IMR-90 (cell line): ENCODE results near the gene UBE3B. TPM values are rescaled to one million over a fixed set of nuclear protein-coding genes. Genes with fewer than 3 reads are reported as not detected.

ENCODE experiments used
- ATAC-seq: fragments of 200-7000 bp; cut with Tn5 transposase; 2 replicates; pipeline ENCODE4 v1.9.1; 2020; ENCODE audit warnings: low read depth, mild to moderate bottlenecking, moderate library complexity
- BruUV-seq: library from RNA; stranded (reverse); fragments of 400-500 nt; replicated peaks from 2 replicates; lab custom pipeline; 2021; lab: Mats Ljungman, UMichigan
- CTCF ChIA-PET: fragments of 300-600 bp; formaldehyde crosslinking; extraction: SDS; loops from one replicate; lab custom pipeline; 2021; ENCODE audit warnings: antibody characterized with exemption; lab: Yijun Ruan, JAX
- POLR2A ChIA-PET: fragments of 300-600 bp; sonication (Branson Sonifier 250); formaldehyde crosslinking; loops from one replicate; lab custom pipeline; 2022; ENCODE audit warnings: antibody characterized with exemption; ENCODE audit not compliant: unreplicated experiment; lab: Charles Lee
- DNase-seq: peaks from one replicate; pipeline ENCODE4 v3.0.0; 2013
- H2AFZ ChIP-seq: replicated peaks from 2 replicates; pipeline ENCODE3; 2013; ENCODE audit warnings: low read length, mild to moderate bottlenecking; ENCODE audit not compliant: poor library complexity
- H2AK5ac ChIP-seq: 2 replicates; pipeline ENCODE4 v1.6.1; 2013; ENCODE audit warnings: low read depth, low read length, inconsistent platforms
- H2AK9ac ChIP-seq: replicated peaks from 2 replicates; pipeline ENCODE3; 2013; ENCODE audit warnings: mild to moderate bottlenecking, low read depth, low read length, moderate library complexity; ENCODE audit not compliant: poor library complexity
- H2BK120ac ChIP-seq: 2 replicates; pipeline ENCODE4 v1.6.1; 2013; ENCODE audit warnings: low read depth, low read length, inconsistent platforms
- H2BK15ac ChIP-seq: 3 replicates; pipeline ENCODE4 v1.6.1; 2013; ENCODE audit warnings: low read depth, low read length, inconsistent platforms
- H2BK20ac ChIP-seq: 2 replicates; pipeline ENCODE4 v1.6.1; 2013; ENCODE audit warnings: low read depth, mild to moderate bottlenecking, inconsistent platforms, low read length, moderate library complexity
- H2BK5ac ChIP-seq: 2 replicates; pipeline ENCODE4 v1.6.1; 2013; ENCODE audit warnings: mild to moderate bottlenecking, low read depth, low read length, inconsistent platforms; ENCODE audit not compliant: poor library complexity, severe bottlenecking
- H3K14ac ChIP-seq: replicated peaks from 2 replicates; pipeline ENCODE4 v1.6.1; 2013; ENCODE audit warnings: low read depth, low read length, inconsistent platforms
- H3K18ac ChIP-seq: 2 replicates; pipeline ENCODE4 v1.6.1; 2013; ENCODE audit warnings: low read depth, low read length, control low read depth
- H3K23ac ChIP-seq: 2 replicates; pipeline ENCODE4 v1.6.1; 2013; ENCODE audit warnings: low read depth, low read length, inconsistent platforms
- H3K27ac ChIP-seq: 2 replicates; pipeline ENCODE4 v1.5.1; 2013; ENCODE audit warnings: mild to moderate bottlenecking, control low read depth, low read length; ENCODE audit not compliant: insufficient read depth
- H3K27me3 ChIP-seq: 2 replicates; pipeline ENCODE4 v1.6.1; 2013; ENCODE audit warnings: low read length; ENCODE audit not compliant: control insufficient read depth, insufficient read depth
- H3K36me3 ChIP-seq: 2 replicates; pipeline ENCODE4 v1.6.1; 2013; ENCODE audit warnings: low read length, mixed read lengths; ENCODE audit not compliant: control insufficient read depth, insufficient read depth
- H3K4ac ChIP-seq: 2 replicates; pipeline ENCODE4 v1.6.1; 2013; ENCODE audit warnings: low read depth, low read length, inconsistent platforms
- H3K4me1 ChIP-seq: 2 replicates; pipeline ENCODE4 v1.6.1; 2013; ENCODE audit warnings: low read length, mixed read lengths; ENCODE audit not compliant: control insufficient read depth, insufficient read depth
- H3K4me2 ChIP-seq: 2 replicates; pipeline ENCODE4 v1.6.1; 2013; ENCODE audit warnings: low read depth, mild to moderate bottlenecking, control low read depth, low read length, moderate library complexity
- H3K4me3 ChIP-seq: 2 replicates; pipeline ENCODE4 v1.5.1; 2013; ENCODE audit warnings: low read depth, mild to moderate bottlenecking, control low read depth, low read length, moderate library complexity; ENCODE audit not compliant: insufficient read depth
- H3K56ac ChIP-seq: 2 replicates; pipeline ENCODE4 v1.6.1; 2013; ENCODE audit warnings: low read length, inconsistent platforms; ENCODE audit not compliant: insufficient read depth; ENCODE audit errors: extremely low read depth
- H3K79me1 ChIP-seq, 2 experiments: 2 replicates each; pipeline ENCODE4 v1.6.1; 2013; ENCODE audit warnings: low read length in 2 of 2, inconsistent platforms in 1 of 2, low read depth in 1 of 2
- H3K9ac ChIP-seq: 2 replicates; pipeline ENCODE4 v1.6.1; 2013; ENCODE audit warnings: low read depth, low read length, control low read depth
- H3K9me1 ChIP-seq: 2 replicates; pipeline ENCODE4 v1.6.1; 2013; ENCODE audit warnings: low read length, inconsistent platforms; ENCODE audit not compliant: insufficient read depth
- H3K9me3 ChIP-seq: 2 replicates; pipeline ENCODE4 v1.6.1; 2013; ENCODE audit warnings: low read length; ENCODE audit not compliant: control insufficient read depth, insufficient read depth
- H4K20me1 ChIP-seq: 2 replicates; pipeline ENCODE4 v1.6.1; 2013; ENCODE audit warnings: low read length, inconsistent platforms; ENCODE audit not compliant: insufficient read depth
- H4K5ac ChIP-seq: 2 replicates; pipeline ENCODE4 v1.6.1; 2013; ENCODE audit warnings: mild to moderate bottlenecking, low read depth, low read length, control low read depth
- H4K8ac ChIP-seq, 2 experiments: 2 replicates each; pipeline ENCODE4 v1.6.1; 2013; ENCODE audit warnings: low read depth in 2 of 2, low read length in 2 of 2, control low read depth in 1 of 2, inconsistent platforms in 1 of 2
- H4K91ac ChIP-seq: 2 replicates; pipeline ENCODE4 v1.6.1; 2013; ENCODE audit warnings: low read depth, low read length, inconsistent platforms; ENCODE audit not compliant: insufficient read depth
- BHLHE40 ChIP-seq: fragments of 150-350 bp; IDR thresholded peaks from 2 replicates; pipeline ENCODE4 v1.6.1; 2016; ENCODE audit warnings: mild to moderate bottlenecking, low read depth, low read length
- CEBPB ChIP-seq: IDR thresholded peaks from 2 replicates; pipeline ENCODE4 v1.6.1; 2012; ENCODE audit warnings: low read depth, low read length, improper control_type of control experiment
- CHD1 ChIP-seq: IDR thresholded peaks from 2 replicates; pipeline ENCODE4 v1.6.1; 2012; ENCODE audit warnings: low read depth, low read length, improper control_type of control experiment
- CTCF ChIP-seq: conservative IDR thresholded peaks from 2 replicates; pipeline ENCODE4 v1.5.1; 2012; ENCODE audit warnings: mild to moderate bottlenecking, low read depth, low read length, improper control_type of control experiment
- ELK1 ChIP-seq: fragments of 150-350 bp; IDR thresholded peaks from 2 replicates; pipeline ENCODE4 v1.6.1; 2016; ENCODE audit warnings: low read depth, mild to moderate bottlenecking, low read length, moderate library complexity, borderline replicate concordance
- FOS ChIP-seq: fragments of 150-350 bp; IDR thresholded peaks from 2 replicates; pipeline ENCODE4 v1.6.1; 2016; ENCODE audit warnings: low read depth, low read length
- MAFK ChIP-seq: IDR thresholded peaks from 2 replicates; pipeline ENCODE4 v1.6.1; 2012; ENCODE audit warnings: low read depth, low read length, improper control_type of control experiment
- MAZ ChIP-seq: IDR thresholded peaks from 2 replicates; pipeline ENCODE4 v1.6.1; 2012; ENCODE audit warnings: low read depth, mild to moderate bottlenecking, low read length, improper control_type of control experiment, moderate library complexity, borderline replicate concordance
- MXI1 ChIP-seq: IDR thresholded peaks from 2 replicates; pipeline ENCODE4 v1.6.1; 2012; ENCODE audit warnings: low read depth, mild to moderate bottlenecking, low read length, moderate library complexity, borderline replicate concordance
- NFE2L2 ChIP-seq: fragments of 150-350 bp; IDR thresholded peaks from 2 replicates; pipeline ENCODE4 v1.6.1; 2016; ENCODE audit warnings: low read depth, mild to moderate bottlenecking, low read length
- POLR2A ChIP-seq: IDR thresholded peaks from 2 replicates; pipeline ENCODE4 v1.6.1; 2012; ENCODE audit warnings: mild to moderate bottlenecking, low read depth, low read length
- RAD21 ChIP-seq: IDR thresholded peaks from 2 replicates; pipeline ENCODE4 v1.6.1; 2012; ENCODE audit warnings: low read length, improper control_type of control experiment
- RCOR1 ChIP-seq: IDR thresholded peaks from 2 replicates; pipeline ENCODE4 v1.6.1; 2012; ENCODE audit warnings: mild to moderate bottlenecking, low read length, improper control_type of control experiment; ENCODE audit not compliant: insufficient replicate concordance
- RFX5 ChIP-seq: IDR thresholded peaks from 2 replicates; pipeline ENCODE4 v1.8.0; 2012; ENCODE audit warnings: low read depth, mild to moderate bottlenecking, low read length, moderate library complexity
- SMC3 ChIP-seq: fragments of 150-350 bp; IDR thresholded peaks from 2 replicates; pipeline ENCODE4 v1.6.1; 2016; ENCODE audit warnings: low read depth, mild to moderate bottlenecking, antibody characterized with exemption, low read length, moderate library complexity
- USF2 ChIP-seq: fragments of 150-350 bp; IDR thresholded peaks from 2 replicates; pipeline ENCODE4 v1.6.1; 2017; ENCODE audit warnings: mild to moderate bottlenecking, antibody characterized with exemption, low read length, low read depth
- WGBS, 2 experiments: methylation state at CpG; one replicate each; pipeline versions ENCODE4 v1.1.5 to v1.1.7; 2013; ENCODE audit warnings: missing lambda C conversion rate in 2 of 2; ENCODE audit not compliant: insufficient read length in 1 of 2; ENCODE audit errors: extremely low coverage in 2 of 2; 5-methylcytosine and 5-hydroxymethylcytosine counted together
- dilution Hi-C: fragments of 300-500 bp; cut with HindIII; formaldehyde crosslinking; loops from one replicate; pipeline ENCODE4 v1.14.3; 2018; ENCODE audit warnings: low sequenced_read_pairs; ENCODE audit not compliant: unreplicated experiment
- in situ Hi-C: fragments of 300-500 bp; cut with MboI; formaldehyde crosslinking; loops from 3 replicates; pipeline ENCODE4 v1.14.3; 2019; ENCODE audit warnings: low sequenced_read_pairs, inconsistent platforms, mixed read lengths
- intact Hi-C: fragments of 100-400 bp; cut with micrococcal nuclease; formaldehyde crosslinking; loops from 2 replicates; pipeline ENCODE4 v1.10.0; 2022
- polyA plus RNA-seq, 3 experiments: library from polyadenylated mRNA; depleted of rRNA; stranded (reverse); fragments of >200 nt; gene quantifications; 2 replicates each; pipeline ENCODE4 v1.2.3, GENCODE V29; 2012; ENCODE audit warnings: low replicate concordance in 1 of 3
- total RNA-seq: library from RNA; depleted of rRNA; stranded (reverse); fragments of >200 nt; gene quantifications from 2 replicates; pipeline ENCODE4 v1.2.3, GENCODE V29; 2012

The UBE3B gene
- total and polyA plus RNA-seq, 2 of the 4 experiments (the other 2 are of a cell fraction): 18.8 to 24.9 TPM

- no peak overlapping the region for H2BK5ac ChIP-seq
- no TSS peak for BruUV-seq
- H3K56ac ChIP-seq: no peak overlapping the region
- no CpG with 5 or more reads among the region's 1 CpG for WGBS, 2 experiments
- H2BK15ac ChIP-seq: no peak overlapping the region
- H4K91ac ChIP-seq: no peak overlapping the region
- H3K4me3 ChIP-seq: no peak overlapping the region
- no peak overlapping the region for H3K27ac ChIP-seq
- H2AK5ac ChIP-seq: no peak overlapping the region
- H2BK20ac ChIP-seq: no peak overlapping the region
- ChIA-PET CTCF (no interaction called here), POLR2A (no interaction called here)
- H2BK120ac ChIP-seq: no peak overlapping the region
- no peak overlapping the region for H4K8ac ChIP-seq
- ATAC-seq: no peak
- peaks cover 11% of the 10 kb centered on the region for H3K36me3 ChIP-seq
- no peak for TF ChIP-seq FOS
- no peak for TF ChIP-seq RCOR1
- no peak for TF ChIP-seq CTCF
- TF ChIP-seq MAZ: no peak
- TF ChIP-seq MAFK: no peak
- TF ChIP-seq MXI1: no peak
- no peak for TF ChIP-seq NFE2L2
- TF ChIP-seq USF2: no peak
- TF ChIP-seq RFX5: no peak
- TF ChIP-seq CHD1: no peak
- TF ChIP-seq POLR2A: no peak
- no peak for TF ChIP-seq ELK1
- TF ChIP-seq BHLHE40: no peak
- no peak for TF ChIP-seq CEBPB
- TF ChIP-seq SMC3: no peak
- TF ChIP-seq RAD21: no peak
- H4K20me1 ChIP-seq: peaks cover 19% of the 10 kb centered on the region; the same call in 1 of the 2 replicates
- no peak overlapping the region for H4K5ac ChIP-seq
- no peak overlapping the region for H3K9ac ChIP-seq
- H3K9me1 ChIP-seq: peaks cover 9% of the 10 kb centered on the region; the same call in 1 of the 2 replicates
- no peak overlapping the region for H3K18ac ChIP-seq
- dilution Hi-C loops (no loop called here), intact Hi-C loops (loop anchor here (5.0 kb wide), 1 partner anchor 162 kb away; no protein-coding TSS in a partner anchor), in situ Hi-C loops (loop anchor here (5.0 kb wide), 1 partner anchor 47 kb away; no protein-coding TSS in a partner anchor)
- H3K4me1 ChIP-seq: peaks cover 3% of the 10 kb centered on the region
- no peak for DNase-seq
- H3K4me2 ChIP-seq: no peak overlapping the region
- no peaks in the 10 kb centered on the region for H3K27me3 ChIP-seq
- no peak overlapping the region for H3K23ac ChIP-seq
- no peaks in the 10 kb centered on the region for H3K9me3 ChIP-seq
- no peak overlapping the region for H2AK9ac ChIP-seq
- no peak overlapping the region for H3K4ac ChIP-seq
- H3K14ac ChIP-seq: no peak overlapping the region
- peaks cover 11 to 48% of the 10 kb centered on the region in 2 experiments for H3K79me1 ChIP-seq
- no peak overlapping the region for H2AFZ ChIP-seq
Observed at GRCh38 chr12:109479761-109480160, 2.3 kb downstream of the UBE3B start.
